K562 (cell line): ENCODE results near the gene EGFL7.

ENCODE experiments used
- CTCF ChIP-seq, 3 experiments: IDR thresholded peaks in 2 of 3; conservative IDR thresholded peaks in 1 of 3; 2 replicates each; pipeline ENCODE4 v1.5.1; 2011 to 2012; ENCODE audit warnings: low read length in 3 of 3, mild to moderate bottlenecking in 3 of 3, control low read depth in 2 of 3, improper control_type of control experiment in 1 of 3, inconsistent platforms in 1 of 3, low read depth in 1 of 3, mixed read lengths in 1 of 3, moderate library complexity in 1 of 3; ENCODE audit not compliant: insufficient read depth in 2 of 3
- NFATC3 ChIP-seq: fragments of 450-650 bp; IDR thresholded peaks from 2 replicates; pipeline ENCODE4 v1.6.1; 2017; ENCODE audit warnings: mild to moderate bottlenecking

GRCh38 chr9:136696502-136696901 lies 33.8 kb downstream of the EGFL7 start:
- no peak for TF ChIP-seq CTCF (IDR thresholded peaks at IDR 0.05 in 2 of 3, conservative IDR thresholded peaks at IDR 0.05 in 1 of 3; ENCODE audit: insufficient read depth in 2 of 3, low read depth in 1 of 3, low read length in 3 of 3)
- no peak for TF ChIP-seq NFATC3
